ENCODE results near the gene STT3B. TPM values are rescaled to one million over a fixed set of nuclear protein-coding genes. Genes with fewer than 3 reads are reported as not detected.

Gene STT3B
- total RNA-seq, 1 experiment from 2014 or later: 149 TPM

DNA sequence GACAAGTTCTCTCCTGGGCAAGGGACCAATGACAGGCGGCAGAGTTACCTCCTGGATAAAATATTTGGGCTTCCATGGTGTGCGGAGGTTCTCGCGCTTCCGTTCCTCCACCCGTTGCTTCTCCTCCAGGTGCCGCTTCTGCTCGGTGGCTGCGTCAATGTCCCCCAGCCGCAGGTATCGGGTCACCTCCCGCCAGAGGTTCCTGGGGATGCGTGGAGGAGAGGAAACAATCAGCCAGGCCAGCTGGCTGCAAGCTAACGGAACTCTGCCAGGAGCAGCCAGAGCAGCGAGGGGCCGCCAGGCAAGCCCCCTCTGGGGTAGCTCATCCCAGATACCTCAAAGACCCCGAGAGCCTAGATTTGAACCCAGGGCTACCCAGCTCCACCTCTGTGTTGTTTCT lies 131.3 kb downstream of the STT3B start:
- intact Hi-C loops (cut with micrococcal nuclease): no loop called here
- Histone ChIP-seq H3K27me3 (ENCODE audit: low read length) (no peaks in the 10 kb centered on the region), H3K79me2 (ENCODE audit: low read length) (no peaks in the 10 kb centered on the region), H3K9ac (ENCODE audit: low read length) (no peak overlapping the region), H3K9me2 (replicated peaks; ENCODE audit: low read length) (no peaks in the 10 kb centered on the region), H3F3A (ENCODE audit: low read length, unreplicated experiment) (no peaks in the 10 kb centered on the region), H4K20me1 (ENCODE audit: low read length) (no peaks in the 10 kb centered on the region), H2AFZ (ENCODE audit: low read length) (no peak overlapping the region), H3K9me3 (ENCODE audit: low read length) (no peaks in the 10 kb centered on the region), H3K36me3 (ENCODE audit: low read depth, low read length) (no peaks in the 10 kb centered on the region; the same call in 1 of the 2 replicates), H3K4me2 (ENCODE audit: low read length) (no peak overlapping the region), H3K27ac (ENCODE audit: low read length) (no peak overlapping the region), H3K4me1 (ENCODE audit: insufficient read depth, low read length) (no peaks in the 10 kb centered on the region), H3K4me3 (ENCODE audit: low read length) (no peak overlapping the region)
- DNase-seq (no peak), ATAC-seq (no peak)
- CTCF ChIA-PET: no interaction called here
- TF ChIP-seq EZH2phosphoT487 (IDR thresholded peaks at IDR 0.05; ENCODE audit: borderline replicate concordance, low read length) (no peak), CTCF (conservative IDR thresholded peaks at IDR 0.05; ENCODE audit: low read depth, low read length) (no peak), EZH2 (IDR thresholded peaks at IDR 0.05; ENCODE audit: low read length, unreplicated experiment) (no peak)
- no TSS peak for BruUV-seq (replicated peaks)
- POLR2A ChIA-PET (ENCODE audit: unreplicated experiment): no interaction called here

GRCh38 chr3:31667582-31667981 lies 134.9 kb downstream of the STT3B start:
- TF ChIP-seq CTCF (conservative IDR thresholded peaks at IDR 0.05; ENCODE audit: low read depth, low read length): no peak
- no peak for TF ChIP-seq EZH2phosphoT487 (IDR thresholded peaks at IDR 0.05; ENCODE audit: borderline replicate concordance, low read length)
- no peak for TF ChIP-seq EZH2 (IDR thresholded peaks at IDR 0.05; ENCODE audit: low read length, unreplicated experiment)
- no peaks in the 10 kb centered on the region for H3K9me2 ChIP-seq (replicated peaks; ENCODE audit: low read length)
- no TSS peak for BruUV-seq (replicated peaks)
- ChIA-PET CTCF (no interaction called here), POLR2A (ENCODE audit: unreplicated experiment) (no interaction called here)
- no peaks in the 10 kb centered on the region for H3F3A ChIP-seq (ENCODE audit: low read length, unreplicated experiment)
- H3K9ac ChIP-seq (ENCODE audit: low read length): no peak overlapping the region
- H3K9me3 ChIP-seq (ENCODE audit: low read length): no peaks in the 10 kb centered on the region
- H2AFZ ChIP-seq (ENCODE audit: low read length): no peak overlapping the region
- no peak overlapping the region for H3K4me3 ChIP-seq (ENCODE audit: low read length)
- no peak overlapping the region for H3K27ac ChIP-seq (ENCODE audit: low read length)
- H3K27me3 ChIP-seq (ENCODE audit: low read length): no peaks in the 10 kb centered on the region
- H4K20me1 ChIP-seq (ENCODE audit: low read length): no peaks in the 10 kb centered on the region
- ATAC-seq (no peak), DNase-seq (no peak)
- H3K79me2 ChIP-seq (ENCODE audit: low read length): no peaks in the 10 kb centered on the region
- H3K36me3 ChIP-seq (ENCODE audit: low read depth, low read length): no peaks in the 10 kb centered on the region
- no peak overlapping the region for H3K4me2 ChIP-seq (ENCODE audit: low read length)
- intact Hi-C loops (cut with micrococcal nuclease): no loop called here
- no peaks in the 10 kb centered on the region for H3K4me1 ChIP-seq (ENCODE audit: insufficient read depth, low read length)

DNA sequence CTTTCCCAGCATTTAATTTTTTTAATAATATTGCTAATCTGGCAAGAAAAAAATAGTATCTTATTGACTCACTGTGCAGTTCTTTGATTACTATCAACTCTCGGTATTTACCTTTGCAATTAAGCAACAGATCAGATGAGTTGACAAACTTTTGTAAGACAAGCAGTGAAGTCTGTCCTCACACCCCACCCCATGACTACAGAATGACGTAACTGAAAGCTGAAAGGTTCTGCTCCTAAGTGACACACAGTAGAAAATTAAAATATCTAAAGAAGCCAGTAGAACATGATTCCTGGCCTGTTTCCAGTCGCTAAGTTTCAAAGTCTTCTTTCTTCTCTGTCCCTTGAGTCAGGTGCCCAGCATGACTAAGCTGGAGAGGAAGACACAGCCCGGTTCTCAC lies 135.5 kb downstream of the STT3B start:
- intact Hi-C loops (cut with micrococcal nuclease): no loop called here
- Histone ChIP-seq H3K9me2 (replicated peaks; ENCODE audit: low read length) (no peaks in the 10 kb centered on the region), H3K9me3 (ENCODE audit: low read length) (no peaks in the 10 kb centered on the region), H2AFZ (ENCODE audit: low read length) (no peak overlapping the region), H3K79me2 (ENCODE audit: low read length) (no peaks in the 10 kb centered on the region), H3F3A (ENCODE audit: low read length, unreplicated experiment) (no peaks in the 10 kb centered on the region), H3K4me2 (ENCODE audit: low read length) (no peak overlapping the region), H4K20me1 (ENCODE audit: low read length) (no peaks in the 10 kb centered on the region), H3K27ac (ENCODE audit: low read length) (no peak overlapping the region), H3K4me3 (ENCODE audit: low read length) (no peak overlapping the region), H3K36me3 (ENCODE audit: low read depth, low read length) (no peaks in the 10 kb centered on the region), H3K27me3 (ENCODE audit: low read length) (no peaks in the 10 kb centered on the region), H3K9ac (ENCODE audit: low read length) (no peak overlapping the region), H3K4me1 (ENCODE audit: insufficient read depth, low read length) (no peaks in the 10 kb centered on the region)
- ChIA-PET CTCF (no interaction called here), POLR2A (ENCODE audit: unreplicated experiment) (no interaction called here)
- TF ChIP-seq EZH2phosphoT487 (IDR thresholded peaks at IDR 0.05; ENCODE audit: borderline replicate concordance, low read length) (no peak), CTCF (conservative IDR thresholded peaks at IDR 0.05; ENCODE audit: low read depth, low read length) (no peak), EZH2 (IDR thresholded peaks at IDR 0.05; ENCODE audit: low read length, unreplicated experiment) (no peak)
- peak; percentile 32 for DNase-seq
- no TSS peak for BruUV-seq (replicated peaks)
- ATAC-seq: no peak
